ENCODE measurements around the gene PPP2R3B.
"Not testable (repeated sequence)": the region's sequence is repeated elsewhere in the genome, so short reads cannot be mapped to it uniquely, and the experiment has no call there.

The PPP2R3B gene

DNA sequence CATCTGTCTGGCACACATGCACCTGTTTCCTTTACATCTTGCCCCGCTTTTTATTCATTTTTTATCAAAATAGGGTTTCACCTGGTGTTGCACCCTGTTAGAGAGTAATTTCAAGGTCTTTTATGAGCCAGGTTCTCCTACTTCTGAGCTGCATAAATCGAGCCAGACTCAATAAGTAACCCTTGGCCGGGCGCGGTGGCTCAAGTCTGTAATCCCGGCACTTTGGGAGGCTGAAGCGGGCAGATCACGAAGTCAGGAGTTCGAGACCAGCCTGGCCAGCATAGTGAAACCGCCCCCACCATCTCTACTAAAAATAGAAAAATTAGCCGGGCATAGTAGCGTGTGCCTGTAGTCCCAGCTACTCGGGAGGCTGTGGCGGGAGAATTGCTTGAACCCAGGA is 1.0 kb upstream of the PPP2R3B start:
- DNase-seq (ENCODE audit: low read depth) = no peak
- H3K4me3 ChIP-seq (ENCODE audit: low read depth, low read length) = peak overlapping the region; percentile 95
- TF ChIP-seq, protein P1, sequence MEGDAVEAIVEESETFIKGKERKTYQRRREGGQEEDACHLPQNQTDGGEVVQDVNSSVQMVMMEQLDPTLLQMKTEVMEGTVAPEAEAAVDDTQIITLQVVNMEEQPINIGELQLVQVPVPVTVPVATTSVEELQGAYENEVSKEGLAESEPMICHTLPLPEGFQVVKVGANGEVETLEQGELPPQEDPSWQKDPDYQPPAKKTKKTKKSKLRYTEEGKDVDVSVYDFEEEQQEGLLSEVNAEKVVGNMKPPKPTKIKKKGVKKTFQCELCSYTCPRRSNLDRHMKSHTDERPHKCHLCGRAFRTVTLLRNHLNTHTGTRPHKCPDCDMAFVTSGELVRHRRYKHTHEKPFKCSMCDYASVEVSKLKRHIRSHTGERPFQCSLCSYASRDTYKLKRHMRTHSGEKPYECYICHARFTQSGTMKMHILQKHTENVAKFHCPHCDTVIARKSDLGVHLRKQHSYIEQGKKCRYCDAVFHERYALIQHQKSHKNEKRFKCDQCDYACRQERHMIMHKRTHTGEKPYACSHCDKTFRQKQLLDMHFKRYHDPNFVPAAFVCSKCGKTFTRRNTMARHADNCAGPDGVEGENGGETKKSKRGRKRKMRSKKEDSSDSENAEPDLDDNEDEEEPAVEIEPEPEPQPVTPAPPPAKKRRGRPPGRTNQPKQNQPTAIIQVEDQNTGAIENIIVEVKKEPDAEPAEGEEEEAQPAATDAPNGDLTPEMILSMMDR (conservative IDR thresholded peaks at IDR 0.05; ENCODE audit: low read depth, low read length) = no peak

DNA sequence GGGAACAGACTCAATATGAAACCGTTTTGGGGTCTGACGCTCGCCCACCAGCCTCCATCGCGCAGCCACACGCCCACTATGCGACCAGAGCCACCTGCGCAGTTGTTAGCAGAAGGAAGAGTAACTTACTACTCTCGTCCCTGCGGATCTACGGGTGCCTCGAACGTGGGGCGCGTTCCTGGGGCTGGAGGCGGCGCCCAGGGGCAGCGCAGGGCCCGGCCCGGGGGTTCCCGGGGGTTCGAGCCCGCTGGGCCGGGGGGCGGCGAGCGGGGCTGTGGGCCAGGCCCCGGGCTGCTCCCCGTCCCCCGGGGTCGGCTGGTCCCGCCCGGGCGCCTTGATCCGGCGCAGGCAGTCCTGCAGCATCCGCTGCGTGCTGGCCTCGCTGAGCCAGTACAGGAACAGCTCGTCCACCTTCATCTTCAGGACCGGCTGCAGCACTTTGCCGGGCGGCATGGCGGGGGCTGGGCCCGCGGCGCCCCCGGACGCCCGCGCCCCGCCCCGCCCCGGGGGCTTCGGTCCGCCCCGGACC is 404 bp downstream of the PPP2R3B start:
- H3K4me3 ChIP-seq (ENCODE audit: low read depth, low read length) = peak overlapping the region; percentile 95
- no peak for DNase-seq (ENCODE audit: low read depth)
- TF ChIP-seq, protein P1 (conservative IDR thresholded peaks at IDR 0.05; ENCODE audit: low read depth, low read length) = no peak

DNA sequence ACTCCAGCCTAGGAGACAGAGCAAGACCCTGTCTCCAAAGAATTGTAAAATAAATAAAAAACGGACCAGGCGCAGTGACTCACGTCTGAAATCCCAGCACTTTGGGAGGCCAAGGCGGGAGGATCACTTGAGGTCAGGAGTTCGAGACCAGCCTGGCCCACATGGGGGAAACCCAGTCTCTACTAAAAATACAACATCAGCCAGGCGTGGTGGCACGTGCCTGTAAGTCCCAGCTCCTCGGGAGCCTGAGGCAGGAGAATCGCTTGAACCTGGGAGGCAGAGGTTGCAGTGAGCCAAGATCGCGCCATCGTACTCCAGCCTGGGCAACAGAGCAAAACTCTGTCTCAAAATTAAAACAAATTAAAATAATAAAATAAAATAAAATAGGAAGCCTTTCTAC is 971 bp downstream of the PPP2R3B start:
- H3K4me3 ChIP-seq (ENCODE audit: low read depth, low read length) = peak overlapping the region; percentile 95
- DNase-seq (ENCODE audit: low read depth) = not testable (repeated sequence)

DNA sequence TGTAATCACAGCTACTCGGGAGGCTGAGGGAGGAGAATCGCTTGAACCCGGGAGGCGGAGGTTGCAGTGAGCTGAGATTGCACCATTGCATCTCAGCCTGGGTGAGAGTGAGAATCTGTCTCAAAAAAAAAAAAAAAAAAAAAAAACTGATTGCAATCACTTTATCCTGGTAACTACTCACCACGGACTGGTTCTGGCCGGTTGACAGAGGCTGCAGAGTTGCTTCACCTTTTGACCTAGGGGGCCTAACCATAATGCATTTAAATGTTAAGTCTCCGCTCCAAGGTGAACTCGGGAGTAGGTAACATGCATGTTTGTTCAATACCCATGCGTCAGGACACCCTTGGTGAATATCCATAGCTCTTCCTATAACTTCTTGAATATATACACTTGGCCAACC is 1.8 kb downstream of the PPP2R3B start:
- no peak overlapping the region for H3K4me3 ChIP-seq (ENCODE audit: low read depth, low read length)
- TF ChIP-seq, protein P1 (conservative IDR thresholded peaks at IDR 0.05; ENCODE audit: low read depth, low read length) = no peak
- DNase-seq (ENCODE audit: low read depth) = no peak

DNA sequence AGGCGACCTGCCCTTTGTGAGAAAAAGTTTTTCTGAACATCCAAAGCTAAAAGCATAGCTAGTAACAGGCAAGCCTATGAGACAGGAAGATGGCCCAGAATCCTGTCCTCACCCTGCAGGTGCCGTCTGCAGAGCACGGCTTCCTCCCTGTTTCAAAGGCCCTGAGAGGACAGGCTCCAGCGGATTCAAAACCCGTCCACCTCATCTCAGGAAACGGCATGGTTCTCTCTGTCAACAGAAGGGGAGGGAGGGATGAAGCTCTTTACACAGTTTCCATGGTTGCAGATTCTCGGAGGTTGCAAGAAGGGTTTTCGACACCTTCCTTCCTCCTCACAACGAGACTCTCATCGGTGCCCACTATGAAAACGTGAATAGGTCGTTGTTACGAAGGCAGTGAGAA is 8.3 kb downstream of the PPP2R3B start:
- TF ChIP-seq, protein P1 (conservative IDR thresholded peaks at IDR 0.05; ENCODE audit: low read depth, low read length) = no peak
- H3K4me3 ChIP-seq (ENCODE audit: low read depth, low read length) = no peak overlapping the region
- DNase-seq (ENCODE audit: low read depth) = no peak

DNA sequence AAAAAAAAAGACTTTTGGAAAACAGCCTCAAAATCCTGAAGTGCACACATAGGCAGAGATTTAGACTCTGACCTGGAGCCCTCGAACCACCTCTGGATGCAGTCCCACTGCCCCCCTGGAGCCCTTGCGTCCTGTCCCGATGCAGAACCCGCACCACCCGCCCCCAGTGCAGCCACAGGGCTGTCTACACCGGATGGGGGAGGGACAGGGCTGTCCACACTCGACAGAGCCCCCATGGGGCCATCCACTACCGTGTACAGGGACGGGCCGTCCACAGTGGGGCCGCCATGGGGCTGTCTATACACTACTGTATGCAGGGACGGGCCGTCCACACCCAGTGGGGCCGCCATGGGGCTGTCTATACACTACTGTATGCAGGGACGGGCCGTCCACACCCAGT is 10.5 kb downstream of the PPP2R3B start:
- H3K4me3 ChIP-seq (ENCODE audit: low read depth, low read length); DNase-seq (ENCODE audit: low read depth): not testable (repeated sequence)

DNA sequence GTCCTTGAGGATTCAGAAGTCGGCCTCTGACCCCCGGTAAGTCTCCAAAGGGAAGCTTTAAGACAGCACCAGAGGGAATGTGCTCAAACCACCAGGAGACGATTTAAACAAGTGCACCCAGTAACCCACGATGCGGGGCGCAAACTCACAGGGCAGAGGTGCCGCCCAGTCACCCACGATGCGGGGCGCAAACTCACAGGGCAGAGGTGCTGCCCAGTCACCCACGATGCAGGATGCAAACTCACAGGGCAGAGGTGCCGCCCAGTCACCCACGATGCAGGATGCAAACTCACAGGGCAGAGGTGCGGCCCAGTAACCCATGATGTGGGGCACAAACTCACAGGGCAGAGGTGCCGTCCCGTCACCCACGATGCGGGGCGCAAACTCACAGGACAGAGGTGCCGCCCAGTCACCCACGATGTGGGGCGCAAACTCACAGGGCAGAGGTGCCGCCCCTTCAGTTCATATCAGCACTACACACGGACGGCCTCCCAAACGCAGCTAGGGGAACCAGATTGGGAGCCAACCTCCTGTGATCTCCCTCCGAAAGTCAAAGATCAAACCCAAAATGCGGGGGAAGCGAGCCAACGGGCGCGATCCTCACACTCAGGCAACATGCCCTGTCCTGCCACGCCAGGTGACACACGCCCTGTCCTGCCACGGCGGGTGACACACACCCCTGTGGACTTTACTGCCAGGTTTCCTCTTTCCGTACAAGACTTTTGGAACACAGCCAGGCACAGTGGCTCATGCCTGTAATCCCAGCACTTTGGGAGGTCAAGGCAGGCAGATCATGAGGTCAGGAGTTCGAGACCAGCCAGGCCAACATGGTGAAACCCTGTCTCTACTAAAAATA is 11.3 kb downstream of the PPP2R3B start:
- no peak overlapping the region for H3K4me3 ChIP-seq (ENCODE audit: low read depth, low read length)
- TF ChIP-seq, protein P1 (conservative IDR thresholded peaks at IDR 0.05; ENCODE audit: low read depth, low read length) = no peak
- no peak for DNase-seq (ENCODE audit: low read depth)

DNA sequence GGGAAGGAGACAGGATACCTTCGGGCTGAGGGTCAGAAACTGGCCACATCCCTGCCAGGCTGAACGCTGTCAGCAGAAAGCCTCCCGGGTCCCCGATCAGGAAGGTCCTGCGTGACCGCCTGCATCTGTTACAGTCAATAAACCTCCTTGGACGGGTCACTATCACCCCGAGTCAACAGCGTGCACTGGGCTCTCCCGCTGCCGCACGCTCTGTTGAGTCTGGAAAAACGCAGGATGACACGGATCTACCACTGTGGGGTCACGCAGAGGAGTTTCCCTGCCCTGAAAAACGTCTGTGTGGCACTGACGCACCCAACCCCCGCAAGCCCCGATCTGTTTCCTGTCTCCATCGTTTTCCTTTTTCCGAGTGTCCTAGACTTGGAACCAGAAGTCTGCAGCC is 12.1 kb downstream of the PPP2R3B start:
- TF ChIP-seq, protein P1 (conservative IDR thresholded peaks at IDR 0.05; ENCODE audit: low read depth, low read length) = no peak
- H3K4me3 ChIP-seq (ENCODE audit: low read depth, low read length) = no peak overlapping the region
- no peak for DNase-seq (ENCODE audit: low read depth)

All from choroid plexus epithelial cell (primary cell).